CD4-positive, alpha-beta T cell treated with Interleukin-17A for 1 hour (primary cell): ENCODE measurements around the gene ACSL6.
A peak's percentile ranks its signal among the peaks of the same experiment; 100 is the strongest.

ENCODE experiments used
- DNase-seq: peaks from one replicate; pipeline ENCODE4 v3.0.0-alpha.2; 2020

ACSL6 gene

GRCh38 chr5:132044207-132044606 lies 32.7 kb upstream of the ACSL6 start:
- DNase-seq, result no peak

- DNase-seq, result no peak
These were observed 25.9 kb upstream of the ACSL6 start for GRCh38 chr5:132037353-132037752.

GRCh38 chr5:132033122-132033521 lies 21.7 kb upstream of the ACSL6 start:
- DNase-seq, result no peak

GRCh38 chr5:132032196-132032595 lies 20.7 kb upstream of the ACSL6 start:
- no peak for DNase-seq

- DNase-seq, result no peak
These were observed 19.2 kb upstream of the ACSL6 start for GRCh38 chr5:132030610-132031009.

GRCh38 chr5:132029609-132030330 lies 18.3 kb upstream of the ACSL6 start:
- no peak for DNase-seq

- no peak for DNase-seq
These were observed 15.6 kb upstream of the ACSL6 start for GRCh38 chr5:132027027-132027426.

- peak; percentile 73 for DNase-seq
These were observed 15.1 kb upstream of the ACSL6 start for GRCh38 chr5:132026516-132027008.

- no peak for DNase-seq
These were observed 14.0 kb upstream of the ACSL6 start for GRCh38 chr5:132025403-132025971.

GRCh38 chr5:132024789-132025402 lies 13.4 kb upstream of the ACSL6 start:
- DNase-seq, result no peak

- no peak for DNase-seq
These were observed 12.6 kb upstream of the ACSL6 start for GRCh38 chr5:132024117-132024435.

- no peak for DNase-seq
These were observed 12.0 kb upstream of the ACSL6 start for GRCh38 chr5:132023258-132024116.

- DNase-seq, result no peak
These were observed 11.3 kb upstream of the ACSL6 start for GRCh38 chr5:132022737-132023136.

GRCh38 chr5:132021654-132022053 lies 10.2 kb upstream of the ACSL6 start:
- no peak for DNase-seq

- DNase-seq, result no peak
These were observed 9.3 kb upstream of the ACSL6 start for GRCh38 chr5:132020568-132021339.

GRCh38 chr5:132019857-132020555 lies 8.5 kb upstream of the ACSL6 start:
- peak; percentile 85 for DNase-seq

- DNase-seq, result no peak
These were observed 7.9 kb upstream of the ACSL6 start for GRCh38 chr5:132019337-132019736.

- no peak for DNase-seq
These were observed 6.5 kb upstream of the ACSL6 start for GRCh38 chr5:132017738-132018625.

GRCh38 chr5:132017316-132017715 lies 5.9 kb upstream of the ACSL6 start:
- DNase-seq, result peak; percentile 25

GRCh38 chr5:132016721-132017250 lies 5.3 kb upstream of the ACSL6 start:
- DNase-seq, result no peak

GRCh38 chr5:132013711-132014110 lies 2.3 kb upstream of the ACSL6 start:
- DNase-seq, result no peak
